GM18870 (cell line): Measurements from ENCODE around the gene NUP155.
A peak's percentile ranks its signal among the peaks of the same experiment; 100 is the strongest.
"Not testable (repeated sequence)": the region's sequence is repeated elsewhere in the genome, so short reads cannot be mapped to it uniquely, and the experiment has no call there.

Source experiments
- ATAC-seq: cut with Tn5 transposase; IDR thresholded peaks from one replicate; pipeline ENCODE4 v1.9.1; 2021; ENCODE audit warnings: moderate library complexity; ENCODE audit not compliant: unreplicated experiment

Gene NUP155

DNA sequence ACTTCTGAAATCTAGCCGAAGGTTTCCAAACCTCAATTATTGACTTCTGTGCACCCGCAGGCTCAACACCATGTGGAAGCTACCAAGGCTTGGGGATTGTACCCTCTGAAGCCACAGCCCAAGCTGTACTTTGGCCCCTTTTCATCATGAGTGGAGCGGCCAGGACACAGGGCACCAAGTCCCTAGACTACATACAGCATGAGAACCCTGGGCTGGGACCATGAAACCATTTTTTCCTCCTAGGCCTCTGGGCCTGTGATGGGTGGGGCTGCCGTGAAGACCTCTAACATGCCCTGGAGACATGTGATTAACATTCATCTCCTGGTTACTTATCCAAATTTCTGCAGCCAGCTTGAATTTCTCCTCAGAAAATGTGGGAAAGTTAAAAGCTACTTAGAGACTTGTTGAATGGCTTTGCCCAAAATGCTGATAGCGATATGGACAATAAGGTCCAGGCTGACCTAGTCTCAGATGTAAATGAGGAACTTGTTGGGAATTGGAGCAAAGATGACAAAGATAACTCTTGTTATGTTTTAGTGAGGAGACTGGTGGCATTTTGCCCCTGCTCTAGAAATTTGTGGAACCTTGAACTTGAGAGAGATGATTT is 87.6 kb downstream of the NUP155 start:
- ATAC-seq, result no peak

- ATAC-seq, result no peak
Observed at GRCh38 chr5:37275511-37275910, 95.4 kb downstream of the NUP155 start.

- no peak for ATAC-seq
Observed at GRCh38 chr5:37272511-37272910, 98.4 kb downstream of the NUP155 start.

DNA sequence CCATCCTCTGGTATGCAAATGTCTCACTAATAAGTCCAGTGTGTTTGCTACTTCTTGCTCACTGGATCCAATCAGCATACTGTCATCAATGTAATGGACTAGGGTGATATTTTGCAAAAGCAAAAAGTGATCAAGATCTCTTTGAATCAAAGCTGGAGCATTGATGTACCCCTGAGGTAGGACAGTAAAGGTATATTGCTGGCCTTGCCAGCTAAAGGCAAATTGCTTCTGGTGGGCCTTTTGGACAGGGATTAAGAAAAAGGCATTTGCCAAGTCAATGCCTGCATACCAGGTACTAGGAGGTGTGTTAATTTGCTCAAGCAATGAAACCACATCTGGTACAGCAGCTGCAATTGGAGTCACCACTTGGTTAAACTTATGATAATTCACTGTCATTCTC is 102.8 kb downstream of the NUP155 start:
- ATAC-seq, result not testable (repeated sequence)

GRCh38 chr5:37255774-37256358 is 115.0 kb downstream of the NUP155 start:
- ATAC-seq, result no peak

- no peak for ATAC-seq
Observed at GRCh38 chr5:37254581-37254980, 116.3 kb downstream of the NUP155 start.

DNA sequence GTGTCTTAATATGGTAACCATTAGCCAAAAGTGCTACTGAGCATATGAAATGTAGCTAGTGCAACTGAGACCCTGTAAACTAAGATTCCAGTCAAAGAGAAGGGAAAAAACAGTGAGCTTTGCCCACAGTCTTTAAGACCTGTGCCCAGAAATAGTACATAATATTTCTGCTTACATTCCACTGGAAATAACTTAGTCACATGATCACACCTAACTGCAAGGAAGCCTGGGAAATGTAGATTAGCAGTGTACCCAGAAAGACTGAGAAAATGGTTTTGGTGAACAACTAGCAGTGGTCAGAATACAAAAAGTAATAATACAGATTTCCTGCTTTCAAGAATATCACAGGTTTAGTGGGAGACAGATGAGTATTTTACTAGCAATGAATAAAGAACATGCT is 119.2 kb downstream of the NUP155 start:
- ATAC-seq, result no peak

- no peak for ATAC-seq
Observed at GRCh38 chr5:37249815-37250164, 121.1 kb downstream of the NUP155 start.

DNA sequence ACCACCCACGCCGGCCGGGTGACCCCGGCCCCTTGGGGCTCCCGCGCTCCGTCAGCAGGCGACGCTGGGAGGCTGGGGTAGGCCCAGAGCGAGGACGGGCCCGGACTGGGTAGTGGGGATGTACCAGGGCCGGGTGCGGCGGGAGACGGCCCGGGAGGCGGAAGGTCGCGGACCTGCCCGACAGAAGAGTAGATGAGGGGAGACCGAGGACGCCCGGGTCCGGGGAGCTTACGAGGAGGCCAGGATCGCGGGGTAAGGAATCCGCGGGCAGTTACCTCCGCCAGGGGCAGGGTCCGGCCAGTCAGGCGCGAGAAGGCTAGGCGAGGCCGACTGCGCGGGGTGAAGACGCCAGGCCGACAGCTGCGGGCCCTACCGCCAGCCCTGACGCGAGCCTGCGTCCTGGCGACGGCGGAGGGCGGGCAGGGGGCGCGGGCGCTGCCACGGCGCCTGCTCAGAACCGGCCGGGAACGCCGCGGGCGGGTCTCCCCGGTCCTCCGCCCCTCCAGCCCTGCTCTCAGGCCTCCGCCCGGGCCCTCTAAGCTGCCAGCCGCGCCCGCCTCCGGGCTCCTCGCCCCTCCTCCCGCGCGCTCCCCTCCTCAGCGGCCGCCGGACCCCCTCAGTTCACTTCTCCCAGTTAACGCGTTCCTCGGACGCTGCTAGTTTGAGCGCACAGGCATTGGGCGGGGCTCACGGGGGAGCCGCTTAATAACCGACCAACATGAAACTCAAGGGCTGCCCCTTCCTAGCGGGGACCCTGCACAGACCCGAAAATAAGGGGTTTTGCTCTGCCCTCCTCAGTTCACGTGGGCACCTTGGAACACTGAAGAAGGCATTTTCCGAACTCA is 121.7 kb downstream of the NUP155 start, which contains the start of gene CPLANE1:
Gene CPLANE1 (minus strand): TSS at position 407 of the 845 bp plus-strand sequence. CDS start 1,678 bp downstream, outside the sequence.
- peak; percentile 65 for ATAC-seq

DNA sequence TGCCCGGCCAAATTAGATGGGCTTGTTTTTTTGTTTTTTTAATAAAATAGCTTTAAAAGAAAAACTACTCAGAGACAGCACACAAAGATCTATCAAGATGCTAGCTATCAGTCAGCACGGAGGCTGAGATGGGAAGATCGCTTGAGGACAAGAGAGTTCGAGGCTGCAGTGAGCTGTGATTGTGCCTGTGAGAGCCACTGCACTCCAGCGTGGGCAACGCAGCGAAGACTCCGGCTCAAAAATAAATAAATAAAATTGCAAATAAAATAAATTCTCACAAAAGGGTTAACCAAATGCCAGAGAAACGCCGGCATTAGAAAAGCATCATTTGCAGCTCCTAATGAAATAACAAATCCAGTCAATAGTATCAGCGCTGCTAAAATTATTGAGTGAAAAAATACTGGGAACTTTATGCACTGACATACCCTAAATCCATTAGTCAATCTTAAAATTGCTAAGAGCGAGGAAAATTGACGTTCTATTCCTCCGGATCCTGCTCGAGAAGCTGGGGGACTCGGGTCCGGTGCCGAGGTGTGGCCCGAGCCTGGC is 122.4 kb downstream of the NUP155 start:
- no peak for ATAC-seq

- ATAC-seq, result no peak
Observed at GRCh38 chr5:37247496-37247895, 123.4 kb downstream of the NUP155 start.

- no peak for ATAC-seq
Observed at GRCh38 chr5:37247036-37247435, 123.9 kb downstream of the NUP155 start.
